Hepatocyte (in vitro differentiated cells): ENCODE measurements around the gene CLIP1. TPM values are rescaled to one million over a fixed set of nuclear protein-coding genes. Genes with fewer than 3 reads are reported as not detected.
"Not testable (repeated sequence)": the region's sequence is repeated elsewhere in the genome, so short reads cannot be mapped to it uniquely, and the experiment has no call there.

Source experiments
- DNase-seq: peaks from one replicate; pipeline ENCODE4 v3.0.0-alpha.2; 2016; ENCODE audit warnings: low spot score
- H2AFZ ChIP-seq: fragments of 200-600 bp; sonication (generic); 2 replicates; pipeline ENCODE4 v1.6.0; 2016; ENCODE audit warnings: antibody characterized with exemption, mild to moderate bottlenecking
- H3K27ac ChIP-seq: fragments of 200-600 bp; sonication (generic); 2 replicates; pipeline ENCODE4 v1.5.1; 2016; ENCODE audit warnings: mild to moderate bottlenecking
- H3K27me3 ChIP-seq: fragments of 200-600 bp; sonication (generic); 2 replicates; pipeline ENCODE4 v1.6.1; 2016
- H3K36me3 ChIP-seq: fragments of 200-600 bp; sonication (generic); replicated peaks from 2 replicates; pipeline ENCODE4 v1.5.1; 2016; ENCODE audit warnings: low read depth; ENCODE audit not compliant: insufficient read depth
- H3K4me1 ChIP-seq: fragments of 200-600 bp; sonication (generic); 2 replicates; pipeline ENCODE4 v1.5.1; 2016; ENCODE audit warnings: mild to moderate bottlenecking, moderate library complexity; ENCODE audit not compliant: insufficient read depth
- H3K4me2 ChIP-seq: fragments of 200-600 bp; sonication (generic); 2 replicates; pipeline ENCODE4 v1.6.0; 2016
- H3K4me3 ChIP-seq: fragments of 200-600 bp; sonication (generic); 2 replicates; pipeline ENCODE4 v1.5.1; 2016; ENCODE audit warnings: mild to moderate bottlenecking
- H3K79me2 ChIP-seq: fragments of 200-600 bp; sonication (generic); 2 replicates; pipeline ENCODE4 v1.6.0; 2017; ENCODE audit warnings: mild to moderate bottlenecking
- H3K9me2 ChIP-seq: fragments of 200-600 bp; sonication (generic); replicated peaks from 2 replicates; pipeline ENCODE4 v1.6.0; 2017; ENCODE audit warnings: mild to moderate bottlenecking; ENCODE audit not compliant: insufficient read depth
- H3K9me3 ChIP-seq: fragments of 200-600 bp; sonication (generic); 2 replicates; pipeline ENCODE4 v1.5.1; 2016; ENCODE audit warnings: low read depth, mild to moderate bottlenecking
- H4K20me1 ChIP-seq: fragments of 200-600 bp; sonication (generic); 2 replicates; pipeline ENCODE4 v1.6.0; 2016; ENCODE audit warnings: mild to moderate bottlenecking; ENCODE audit not compliant: insufficient read depth, poor library complexity, severe bottlenecking
- EZH2 ChIP-seq: fragments of 200-600 bp; sonication (generic); IDR thresholded peaks from 2 replicates; pipeline ENCODE4 v1.6.1; 2016; ENCODE audit warnings: antibody characterized with exemption, mild to moderate bottlenecking, borderline replicate concordance
- EZH2phosphoT487 ChIP-seq: fragments of 200-600 bp; sonication (generic); IDR thresholded peaks from one replicate; pipeline ENCODE4 v1.6.1; 2018; ENCODE audit warnings: antibody characterized with exemption, mild to moderate bottlenecking, low read depth, moderate library complexity; ENCODE audit not compliant: unreplicated experiment, severe bottlenecking
- WGBS: methylation state at CpG from one replicate; pipeline ENCODE4 v1.1.6; 2016; ENCODE audit warnings: low lambda C conversion rate; ENCODE audit errors: missing lambda C conversion rate; 5-methylcytosine and 5-hydroxymethylcytosine counted together
- polyA plus RNA-seq: library from polyadenylated mRNA; unstranded; fragments of >200 nt; fragmentation: Nextera tagmentation; extraction: Ambion mirVana; gene quantifications from 2 replicates; pipeline ENCODE4 v1.2.1, GENCODE V29; 2016
- total RNA-seq: library from RNA; depleted of rRNA; stranded (reverse); fragments of >200 nt; gene quantifications from 2 replicates; pipeline ENCODE4 v1.2.3, GENCODE V29; 2014
- TF ChIP-seq, protein P1 (sequence below): fragments of 200-600 bp; sonication (generic); IDR thresholded peaks from 2 replicates; pipeline ENCODE4 v1.5.1; 2016; ENCODE audit warnings: antibody characterized with exemption, mild to moderate bottlenecking; ENCODE audit not compliant: poor library complexity

CLIP1 gene
- total and polyA plus RNA-seq, 2 experiments from 2014 or later, result 38.0 to 45.2 TPM

DNA sequence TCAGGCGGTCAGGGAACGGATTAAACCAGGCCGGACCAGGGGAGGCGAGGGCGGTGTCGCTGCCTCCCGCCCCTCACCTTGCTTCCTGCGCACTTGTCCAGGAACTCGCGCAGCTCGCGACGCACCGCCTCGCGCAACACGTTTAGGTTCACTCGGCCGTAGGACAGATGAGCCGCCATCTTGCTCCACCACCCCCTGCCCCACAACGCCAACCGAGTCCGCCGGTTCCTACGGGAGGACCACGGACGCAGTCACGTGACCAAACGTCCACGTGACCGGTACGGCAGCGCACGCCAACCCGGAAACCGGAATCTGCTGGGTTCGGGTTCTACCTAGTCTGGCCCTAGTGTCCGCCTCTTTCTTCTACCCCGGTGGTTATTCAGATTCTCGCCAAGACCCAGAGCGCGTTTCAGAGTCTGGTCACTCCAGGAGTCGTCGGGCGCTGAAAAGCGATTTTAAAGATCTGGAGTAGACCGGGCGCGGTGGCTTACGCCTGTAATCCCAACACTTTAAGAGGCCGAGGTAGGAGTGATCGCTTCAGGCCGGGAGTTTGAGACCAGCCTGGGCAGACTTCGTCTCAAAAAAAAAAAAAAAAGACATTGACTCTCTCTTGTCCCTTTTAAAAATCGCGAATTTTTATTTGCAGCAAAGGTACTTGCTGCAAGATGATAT, 156.1 kb downstream of the CLIP1 start, which contains the start of gene VPS33A:
TSS of gene VPS33A (minus strand) at position 265 of the 672 bp plus-strand sequence. CDS start at position 179, 86 bp downstream.
- peak within 1 kb of the TSS; percentile 74 for H3K4me3 ChIP-seq
- under 1% methylated on average over 55 of the region's 56 CpGs for WGBS
- H3K27me3 ChIP-seq, result no peaks in the 10 kb centered on the region

DNA sequence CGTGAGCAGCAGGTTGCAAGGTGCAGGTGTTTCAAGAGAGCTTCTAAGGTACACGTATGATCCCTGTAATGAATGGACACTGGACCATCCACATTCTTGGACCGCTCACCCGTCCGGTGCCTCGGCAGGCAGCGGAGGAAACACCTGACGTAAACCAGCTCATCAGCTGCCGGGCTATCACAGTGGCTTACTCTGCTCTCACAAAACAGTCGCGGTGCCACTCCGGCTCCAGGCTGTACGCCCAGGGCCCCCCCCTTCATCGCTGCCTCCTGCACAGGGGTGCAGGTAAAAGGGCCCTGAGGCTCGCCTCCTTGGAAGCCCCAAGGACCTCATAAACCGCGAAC, 156.6 kb downstream of the CLIP1 start:
- Histone ChIP-seq H3K36me3 (no peaks in the 10 kb centered on the region), H3K27ac (peak overlapping the region; percentile 92), H3K27me3 (no peaks in the 10 kb centered on the region), H3K4me1 (peaks cover 6% of the 10 kb centered on the region), H4K20me1 (no peaks in the 10 kb centered on the region), H3K4me2 (peak overlapping the region; percentile 88), H2AFZ (peak overlapping the region; percentile 96), H3K4me3 (peak overlapping the region; percentile 74), H3K9me3 (no peaks in the 10 kb centered on the region), H3K9me2 (no peaks in the 10 kb centered on the region), H3K79me2 (peaks cover 21% of the 10 kb centered on the region)
- DNase-seq, result peak; percentile 57
- WGBS, result 2% methylated on average over 17 of the region's 17 CpGs
- TF ChIP-seq, protein P1, sequence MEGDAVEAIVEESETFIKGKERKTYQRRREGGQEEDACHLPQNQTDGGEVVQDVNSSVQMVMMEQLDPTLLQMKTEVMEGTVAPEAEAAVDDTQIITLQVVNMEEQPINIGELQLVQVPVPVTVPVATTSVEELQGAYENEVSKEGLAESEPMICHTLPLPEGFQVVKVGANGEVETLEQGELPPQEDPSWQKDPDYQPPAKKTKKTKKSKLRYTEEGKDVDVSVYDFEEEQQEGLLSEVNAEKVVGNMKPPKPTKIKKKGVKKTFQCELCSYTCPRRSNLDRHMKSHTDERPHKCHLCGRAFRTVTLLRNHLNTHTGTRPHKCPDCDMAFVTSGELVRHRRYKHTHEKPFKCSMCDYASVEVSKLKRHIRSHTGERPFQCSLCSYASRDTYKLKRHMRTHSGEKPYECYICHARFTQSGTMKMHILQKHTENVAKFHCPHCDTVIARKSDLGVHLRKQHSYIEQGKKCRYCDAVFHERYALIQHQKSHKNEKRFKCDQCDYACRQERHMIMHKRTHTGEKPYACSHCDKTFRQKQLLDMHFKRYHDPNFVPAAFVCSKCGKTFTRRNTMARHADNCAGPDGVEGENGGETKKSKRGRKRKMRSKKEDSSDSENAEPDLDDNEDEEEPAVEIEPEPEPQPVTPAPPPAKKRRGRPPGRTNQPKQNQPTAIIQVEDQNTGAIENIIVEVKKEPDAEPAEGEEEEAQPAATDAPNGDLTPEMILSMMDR, result no peak
- TF ChIP-seq EZH2 (no peak), EZH2phosphoT487 (no peak)

More for the DNA sequence above, 156.1 kb downstream of the CLIP1 start, which contains the start of gene VPS33A:
- H2AFZ ChIP-seq, result peak within 1 kb of the TSS; percentile 96
- DNase-seq, result peak; percentile 99
- no peaks in the 10 kb centered on the region for H4K20me1 ChIP-seq
- no peaks in the 10 kb centered on the region for H3K36me3 ChIP-seq
- H3K9me3 ChIP-seq, result no peaks in the 10 kb centered on the region
- H3K79me2 ChIP-seq, result peaks cover 21% of the 10 kb centered on the region
- TF ChIP-seq EZH2phosphoT487, result no peak
- TF ChIP-seq, protein P1, result no peak
- TF ChIP-seq EZH2, result no peak
- peaks cover 6% of the 10 kb centered on the region for H3K4me1 ChIP-seq
- H3K4me2 ChIP-seq, result peak within 1 kb of the TSS; percentile 88
- H3K27ac ChIP-seq, result peak within 1 kb of the TSS; percentile 92
- no peaks in the 10 kb centered on the region for H3K9me2 ChIP-seq

DNA sequence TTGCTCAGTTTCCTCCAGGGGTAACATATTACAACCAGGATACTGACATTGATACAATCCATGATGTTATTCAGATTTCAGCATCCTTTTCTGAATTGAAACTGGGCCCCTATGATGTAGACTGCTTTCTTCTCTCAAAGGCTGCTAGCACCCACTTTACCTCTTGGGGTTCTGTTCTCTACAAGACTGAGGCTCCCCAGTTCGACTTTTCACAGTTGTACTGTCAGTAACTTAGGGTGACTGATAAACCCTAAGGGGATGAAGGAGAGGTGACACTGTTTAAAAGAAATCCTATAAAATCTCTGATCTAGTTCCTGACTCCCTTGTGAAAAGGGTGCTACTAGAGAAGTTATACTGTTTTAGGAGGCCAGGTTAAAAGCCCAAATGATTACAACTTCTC, 157.0 kb downstream of the CLIP1 start:
- H3K27ac ChIP-seq, result peak overlapping the region; percentile 92
- H3K27me3 ChIP-seq, result no peaks in the 10 kb centered on the region
- TF ChIP-seq EZH2, result no peak
- TF ChIP-seq EZH2phosphoT487, result no peak
- TF ChIP-seq, protein P1, result no peak
- H3K4me2 ChIP-seq, result peak overlapping the region; percentile 88
- peak overlapping the region; percentile 96 for H2AFZ ChIP-seq
- WGBS, result 79% methylated on average over 1 of the region's 1 CpG
- no peak for DNase-seq
- no peaks in the 10 kb centered on the region for H3K9me3 ChIP-seq
- H3K4me1 ChIP-seq, result peaks cover 6% of the 10 kb centered on the region
- peak overlapping the region; percentile 74 for H3K4me3 ChIP-seq
- no peaks in the 10 kb centered on the region for H3K36me3 ChIP-seq
- H4K20me1 ChIP-seq, result no peaks in the 10 kb centered on the region
- no peaks in the 10 kb centered on the region for H3K9me2 ChIP-seq
- H3K79me2 ChIP-seq, result peaks cover 21% of the 10 kb centered on the region

DNA sequence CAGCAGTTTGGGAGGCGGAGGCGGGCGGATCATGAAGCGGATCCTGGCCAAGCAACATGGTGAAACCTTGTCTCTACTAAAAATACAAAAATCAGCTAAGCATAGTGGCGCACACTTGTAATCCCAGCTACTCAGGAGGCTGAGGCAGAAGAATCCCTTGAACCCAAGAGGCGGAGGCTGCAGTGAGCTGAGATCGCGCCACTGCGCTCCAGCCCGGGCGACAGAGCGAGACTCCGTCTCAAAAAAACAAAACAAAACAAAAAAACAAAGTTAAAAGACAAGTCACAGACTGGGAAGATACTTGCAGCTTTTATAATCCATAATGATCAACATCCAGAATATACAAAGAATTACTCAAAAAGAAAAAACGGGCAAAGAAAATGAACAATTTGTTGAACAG, 161.7 kb downstream of the CLIP1 start:
- H3K9me3 ChIP-seq, H3K36me3 ChIP-seq, H4K20me1 ChIP-seq, H3K27ac ChIP-seq, H2AFZ ChIP-seq, H3K9me2 ChIP-seq, DNase-seq, H3K4me1 ChIP-seq, H3K27me3 ChIP-seq, H3K4me3 ChIP-seq, H3K4me2 ChIP-seq: not testable (repeated sequence)
- peaks cover 20% of the 10 kb centered on the region for H3K79me2 ChIP-seq
- WGBS, result 92% methylated on average over 14 of the region's 14 CpGs

DNA sequence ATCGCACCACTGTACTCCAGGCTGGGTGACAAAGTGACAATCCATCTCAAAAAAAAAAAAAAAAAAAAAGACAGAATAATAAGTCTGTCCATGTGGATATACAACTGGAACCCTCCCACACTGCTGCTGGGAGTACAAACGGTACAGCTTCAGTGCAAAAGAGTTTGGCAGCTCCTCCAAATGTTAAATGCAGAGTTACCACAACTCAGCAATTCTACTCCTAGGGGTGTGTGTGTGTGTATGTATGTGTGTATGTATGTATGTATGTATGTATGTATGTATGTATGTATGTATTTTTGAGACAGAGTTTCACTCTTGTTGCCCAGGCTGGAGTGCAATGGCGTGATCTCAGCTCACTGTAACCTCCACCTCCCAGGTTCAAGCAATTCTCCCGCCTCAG, 163.5 kb downstream of the CLIP1 start:
- H3K4me1 ChIP-seq, H3K4me3 ChIP-seq, DNase-seq, H3K4me2 ChIP-seq, H2AFZ ChIP-seq, H3K9me2 ChIP-seq, H3K9me3 ChIP-seq, H3K27ac ChIP-seq, H4K20me1 ChIP-seq, H3K27me3 ChIP-seq, H3K79me2 ChIP-seq, H3K36me3 ChIP-seq: not testable (repeated sequence)
- 98% methylated on average over 4 of the region's 4 CpGs for WGBS

DNA sequence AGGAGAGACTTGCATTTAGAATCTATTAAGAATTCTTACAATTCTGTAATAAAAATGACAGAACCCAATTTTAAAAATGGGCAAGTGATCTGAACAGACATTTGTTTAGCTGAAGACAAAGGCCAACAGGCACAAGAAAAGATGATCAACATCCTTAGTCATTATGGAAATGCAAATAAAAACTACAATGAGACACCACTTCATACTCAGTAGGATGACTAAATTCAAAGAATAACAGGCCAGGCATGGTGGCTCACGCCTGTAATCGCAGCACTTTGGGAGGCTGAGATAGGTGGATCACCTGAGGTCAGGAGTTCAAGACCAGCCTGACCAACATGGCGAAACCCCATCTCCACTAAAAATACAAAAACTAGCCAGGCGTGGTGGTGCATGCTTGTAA, 164.0 kb downstream of the CLIP1 start:
- H3K27me3 ChIP-seq, H3K4me2 ChIP-seq, H3K79me2 ChIP-seq, H4K20me1 ChIP-seq, H3K36me3 ChIP-seq, H3K4me1 ChIP-seq, DNase-seq, H3K27ac ChIP-seq, H3K9me3 ChIP-seq, H2AFZ ChIP-seq, H3K9me2 ChIP-seq, H3K4me3 ChIP-seq: not testable (repeated sequence)
- 94% methylated on average over 4 of the region's 4 CpGs for WGBS
